Progenitor cell of endocrine pancreas (in vitro differentiated cells): ENCODE data around the gene PPEF2. TPM values are rescaled to one million over a fixed set of nuclear protein-coding genes. Genes with fewer than 3 reads are reported as not detected.
"Not testable (repeated sequence)": the region's sequence is repeated elsewhere in the genome, so short reads cannot be mapped to it uniquely, and the experiment has no call there.

Source experiments
- DNase-seq: peaks from one replicate; pipeline ENCODE4 v3.0.0; 2021; ENCODE audit warnings: low spot score; ENCODE audit not compliant: unreplicated experiment
- H3K27ac Mint-ChIP-seq: 2 replicates; pipeline ENCODE4 v1.8.0; 2021; ENCODE audit warnings: mild to moderate bottlenecking, moderate library complexity, mixed read lengths
- H3K27me3 Mint-ChIP-seq: 2 replicates; pipeline ENCODE4 v1.8.0; 2021; ENCODE audit warnings: mixed read lengths
- H3K36me3 Mint-ChIP-seq: 2 replicates; pipeline ENCODE4 v1.8.0; 2022; ENCODE audit warnings: mixed read lengths; ENCODE audit not compliant: insufficient read depth
- H3K4me1 Mint-ChIP-seq: 2 replicates; pipeline ENCODE4 v1.8.0; 2021; ENCODE audit warnings: low read depth, mixed read lengths
- H3K4me3 Mint-ChIP-seq: 2 replicates; pipeline ENCODE4 v1.8.0; 2021; ENCODE audit warnings: low read depth, mild to moderate bottlenecking, moderate library complexity, mixed read lengths
- H3K9me3 Mint-ChIP-seq: 2 replicates; pipeline ENCODE4 v1.8.0; 2021; ENCODE audit warnings: low read depth, mixed read lengths
- total RNA-seq: library from RNA; stranded (reverse); gene quantifications from 2 replicates; pipeline ENCODE4 v1.2.1, GENCODE V29; 2021
- TF ChIP-seq, protein P1 (sequence below): fragments of 200-600 bp; sonication (generic); IDR thresholded peaks from one replicate; pipeline ENCODE4 v1.5.0; 2021; ENCODE audit warnings: antibody characterized with exemption, mild to moderate bottlenecking; ENCODE audit not compliant: unreplicated experiment

PPEF2 gene
- total RNA-seq, 1 donor from 2014 or later, result not detected

DNA sequence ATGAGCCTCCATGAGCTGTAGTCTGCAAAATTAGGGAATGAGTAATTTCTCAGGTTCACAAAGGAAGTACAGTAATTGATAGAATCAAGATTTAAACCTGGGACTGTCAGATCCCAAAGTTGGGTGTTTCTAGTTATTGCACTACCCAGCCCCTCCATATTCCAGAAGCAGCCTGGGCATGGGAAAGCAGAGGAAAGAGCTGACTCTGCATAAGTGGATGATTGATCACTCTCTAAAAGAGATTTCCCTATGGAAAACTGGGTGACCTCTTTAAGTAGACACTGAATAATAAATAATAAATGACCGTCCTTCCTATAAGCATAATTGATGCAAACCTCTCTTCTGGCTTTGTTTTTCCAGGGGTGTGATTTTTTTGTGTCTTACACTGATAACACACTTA lies 33.4 kb upstream of the PPEF2 start:
- H3K27me3 Mint-ChIP-seq, result peaks cover 12% of the 10 kb centered on the region
- H3K4me3 Mint-ChIP-seq, result no peak overlapping the region
- DNase-seq, result no peak
- peaks cover 3% of the 10 kb centered on the region for H3K4me1 Mint-ChIP-seq
- H3K9me3 Mint-ChIP-seq, result no peaks in the 10 kb centered on the region
- H3K36me3 Mint-ChIP-seq, result no peaks in the 10 kb centered on the region
- no peak overlapping the region for H3K27ac Mint-ChIP-seq
- TF ChIP-seq, protein P1, sequence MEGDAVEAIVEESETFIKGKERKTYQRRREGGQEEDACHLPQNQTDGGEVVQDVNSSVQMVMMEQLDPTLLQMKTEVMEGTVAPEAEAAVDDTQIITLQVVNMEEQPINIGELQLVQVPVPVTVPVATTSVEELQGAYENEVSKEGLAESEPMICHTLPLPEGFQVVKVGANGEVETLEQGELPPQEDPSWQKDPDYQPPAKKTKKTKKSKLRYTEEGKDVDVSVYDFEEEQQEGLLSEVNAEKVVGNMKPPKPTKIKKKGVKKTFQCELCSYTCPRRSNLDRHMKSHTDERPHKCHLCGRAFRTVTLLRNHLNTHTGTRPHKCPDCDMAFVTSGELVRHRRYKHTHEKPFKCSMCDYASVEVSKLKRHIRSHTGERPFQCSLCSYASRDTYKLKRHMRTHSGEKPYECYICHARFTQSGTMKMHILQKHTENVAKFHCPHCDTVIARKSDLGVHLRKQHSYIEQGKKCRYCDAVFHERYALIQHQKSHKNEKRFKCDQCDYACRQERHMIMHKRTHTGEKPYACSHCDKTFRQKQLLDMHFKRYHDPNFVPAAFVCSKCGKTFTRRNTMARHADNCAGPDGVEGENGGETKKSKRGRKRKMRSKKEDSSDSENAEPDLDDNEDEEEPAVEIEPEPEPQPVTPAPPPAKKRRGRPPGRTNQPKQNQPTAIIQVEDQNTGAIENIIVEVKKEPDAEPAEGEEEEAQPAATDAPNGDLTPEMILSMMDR, result no peak

DNA sequence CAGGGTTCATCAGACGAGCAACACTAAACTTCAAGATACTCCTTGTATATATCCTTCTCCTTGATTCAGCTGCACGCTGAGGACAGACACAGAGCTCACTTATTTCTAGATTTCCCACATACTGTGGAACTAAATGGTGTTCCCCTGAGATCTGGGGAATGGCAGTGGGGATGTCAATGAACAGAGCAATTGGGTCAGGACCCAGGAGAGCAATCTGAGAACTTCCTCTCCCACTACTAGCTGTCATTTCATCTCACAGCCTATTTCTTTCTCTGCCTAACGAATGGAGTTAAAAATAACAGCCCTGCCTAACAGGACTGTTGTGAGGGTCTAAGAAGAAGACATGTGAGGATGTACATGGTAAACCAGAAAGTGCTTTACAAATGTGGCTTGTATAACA lies 27.9 kb upstream of the PPEF2 start:
- Mint-ChIP-seq H3K4me1 (peaks cover 2% of the 10 kb centered on the region), H3K9me3 (no peaks in the 10 kb centered on the region), H3K27me3 (no peaks in the 10 kb centered on the region), H3K4me3 (no peak overlapping the region), H3K27ac (no peak overlapping the region), H3K36me3 (peaks cover 2% of the 10 kb centered on the region)
- TF ChIP-seq, protein P1, result no peak
- DNase-seq, result no peak

DNA sequence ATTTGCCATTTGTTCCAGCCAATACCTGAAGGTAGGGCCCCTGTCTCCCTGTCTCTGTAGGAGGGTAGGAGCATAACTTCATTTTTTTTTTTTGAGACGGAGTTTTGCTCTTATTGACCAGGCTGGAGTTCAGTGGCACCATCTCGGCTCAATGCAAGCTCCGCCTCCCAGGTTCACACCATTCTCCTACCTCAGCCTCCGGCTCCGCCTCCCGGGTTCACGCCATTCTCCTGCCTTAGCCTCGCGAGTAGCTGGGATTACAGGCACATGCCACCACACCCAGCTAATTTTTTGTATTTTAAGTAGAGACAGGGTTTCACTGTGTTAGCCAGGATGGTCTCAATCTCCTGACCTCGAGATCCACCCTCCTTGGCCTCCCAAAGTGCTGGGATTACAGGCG lies 22.7 kb upstream of the PPEF2 start:
- H3K4me1 Mint-ChIP-seq, H3K4me3 Mint-ChIP-seq, DNase-seq, H3K27ac Mint-ChIP-seq, H3K9me3 Mint-ChIP-seq, H3K36me3 Mint-ChIP-seq, H3K27me3 Mint-ChIP-seq: not testable (repeated sequence)

DNA sequence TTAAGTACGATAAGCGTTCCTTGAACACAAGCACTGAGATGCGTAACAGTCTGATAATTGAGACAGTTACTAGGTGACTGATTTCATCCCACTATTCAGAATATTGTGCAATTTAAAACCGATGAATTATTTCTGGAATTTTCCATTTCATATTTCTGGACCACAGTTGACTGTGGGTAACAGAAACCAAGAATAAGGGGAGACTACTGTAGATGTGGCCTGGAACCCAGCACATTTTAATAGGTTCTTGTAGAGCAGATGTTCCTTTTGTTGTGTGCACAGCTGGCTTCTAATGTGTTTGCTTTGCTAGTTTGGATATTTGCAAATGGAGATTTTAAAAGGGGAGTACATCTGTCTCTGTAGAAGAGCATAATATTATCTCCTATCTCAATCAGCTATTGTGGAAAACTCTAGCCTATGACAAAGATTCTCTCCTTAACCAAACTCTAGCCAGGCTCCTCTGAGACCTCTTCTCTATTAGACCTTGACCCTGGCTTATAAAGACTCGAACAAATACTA lies 22.1 kb upstream of the PPEF2 start:
- no peaks in the 10 kb centered on the region for H3K9me3 Mint-ChIP-seq
- H3K27me3 Mint-ChIP-seq, result no peaks in the 10 kb centered on the region
- TF ChIP-seq, protein P1, result no peak
- peaks cover 9% of the 10 kb centered on the region for H3K4me1 Mint-ChIP-seq
- H3K36me3 Mint-ChIP-seq, result no peaks in the 10 kb centered on the region
- no peak overlapping the region for H3K27ac Mint-ChIP-seq
- DNase-seq, result no peak
- no peak overlapping the region for H3K4me3 Mint-ChIP-seq

DNA sequence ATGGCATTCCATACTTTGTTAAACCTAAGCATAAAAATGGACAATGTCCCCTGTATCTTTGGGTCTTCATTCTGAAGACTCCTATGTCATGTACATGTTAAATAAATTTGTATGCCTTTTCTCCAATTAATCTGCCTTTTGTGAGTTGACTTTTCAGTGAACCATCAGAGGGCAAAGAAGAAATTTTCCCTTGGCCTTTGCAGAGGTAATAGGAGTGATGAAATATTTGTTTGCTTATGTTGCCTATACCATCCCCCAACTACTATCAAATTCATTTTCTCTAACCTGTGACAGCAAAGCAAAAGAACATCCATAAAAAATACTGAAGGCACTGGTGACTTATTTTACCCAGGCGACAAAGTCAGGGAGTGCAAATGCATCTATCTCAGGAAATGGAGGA lies 20.3 kb upstream of the PPEF2 start:
- H3K4me1 Mint-ChIP-seq, result peaks cover 9% of the 10 kb centered on the region
- DNase-seq, result no peak
- H3K27me3 Mint-ChIP-seq, result no peaks in the 10 kb centered on the region
- H3K27ac Mint-ChIP-seq, result no peak overlapping the region
- H3K4me3 Mint-ChIP-seq, result no peak overlapping the region
- TF ChIP-seq, protein P1, result no peak
- H3K36me3 Mint-ChIP-seq, result no peaks in the 10 kb centered on the region
- no peaks in the 10 kb centered on the region for H3K9me3 Mint-ChIP-seq

DNA sequence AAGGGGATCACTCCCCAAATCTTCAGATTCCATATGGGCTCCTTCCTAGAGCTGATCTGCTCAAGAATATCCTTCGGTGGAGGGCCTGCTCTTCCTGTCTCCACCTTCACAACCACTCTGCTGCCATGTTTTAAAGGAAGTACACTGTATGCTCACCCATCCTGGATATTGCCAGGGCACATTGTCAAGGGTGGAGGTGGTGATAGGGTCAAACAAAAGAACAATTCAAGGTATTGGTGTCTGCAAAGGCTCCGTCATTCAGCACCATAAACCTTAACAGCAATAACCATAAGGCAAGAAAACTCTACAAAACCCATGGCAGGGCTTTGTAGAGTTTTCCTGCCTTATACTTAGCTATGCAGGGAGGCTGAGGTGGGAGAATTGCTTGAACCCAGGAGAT lies 19.7 kb upstream of the PPEF2 start:
- Mint-ChIP-seq H3K4me1 (peaks cover 9% of the 10 kb centered on the region), H3K9me3 (no peaks in the 10 kb centered on the region), H3K36me3 (no peaks in the 10 kb centered on the region), H3K27me3 (no peaks in the 10 kb centered on the region), H3K27ac (no peak overlapping the region), H3K4me3 (no peak overlapping the region)
- TF ChIP-seq, protein P1, result no peak
- DNase-seq, result no peak
